Mesenchymal stem cell (in vitro differentiated cells and primary cell): ENCODE results near the gene UVSSA.
"Not testable (repeated sequence)": the region's sequence is repeated elsewhere in the genome, so short reads cannot be mapped to it uniquely, and the experiment has no call there.

Experiments used
- DNase-seq: peaks from one replicate; pipeline ENCODE4 v3.0.0-alpha.2; 2013
- H2AFZ ChIP-seq: one replicate; pipeline ENCODE4 v1.6.1; 2013; ENCODE audit warnings: low read depth, mild to moderate bottlenecking, control low read depth, inconsistent platforms, low read length, moderate library complexity
- H2AK5ac ChIP-seq: 2 replicates; pipeline ENCODE4 v1.6.1; 2013; ENCODE audit warnings: low read length, moderate library complexity, mild to moderate bottlenecking, inconsistent platforms; ENCODE audit not compliant: severe bottlenecking
- H2BK120ac ChIP-seq: one replicate; pipeline ENCODE4 v1.6.1; 2013; ENCODE audit warnings: low read depth, mild to moderate bottlenecking, inconsistent platforms, low read length, moderate library complexity
- H2BK12ac ChIP-seq, 2 experiments: one replicate each; pipeline ENCODE4 v1.6.1; 2013; ENCODE audit warnings: inconsistent platforms in 2 of 2, low read length in 2 of 2, mild to moderate bottlenecking in 2 of 2, moderate library complexity in 2 of 2, control low read depth in 1 of 2
- H2BK15ac ChIP-seq: one replicate; pipeline ENCODE4 v1.6.1; 2013; ENCODE audit warnings: mild to moderate bottlenecking, low read depth, inconsistent platforms; ENCODE audit not compliant: poor library complexity, severe bottlenecking
- H2BK5ac ChIP-seq: 2 replicates; pipeline ENCODE4 v1.6.1; 2013; ENCODE audit warnings: low read depth, mild to moderate bottlenecking, low read length, control low read depth, inconsistent platforms; ENCODE audit not compliant: poor library complexity, severe bottlenecking
- H3K14ac ChIP-seq, 2 experiments: one replicate each; pipeline ENCODE4 v1.6.1; 2013; ENCODE audit warnings: inconsistent platforms in 2 of 2, low read length in 2 of 2, control low read depth in 1 of 2, mild to moderate bottlenecking in 1 of 2, moderate library complexity in 1 of 2
- H3K18ac ChIP-seq, 2 experiments: one replicate each; pipeline ENCODE4 v1.6.1; 2013; ENCODE audit warnings: inconsistent platforms in 2 of 2, low read length in 2 of 2, control low read depth in 1 of 2, low read depth in 1 of 2, mild to moderate bottlenecking in 1 of 2
- H3K23ac ChIP-seq, 2 experiments: one replicate each; pipeline ENCODE4 v1.6.1; 2013; ENCODE audit warnings: inconsistent platforms in 2 of 2, low read length in 2 of 2, mild to moderate bottlenecking in 2 of 2, moderate library complexity in 2 of 2, control low read depth in 1 of 2
- H3K27ac ChIP-seq: 2 replicates; pipeline ENCODE4 v1.5.1; 2013; ENCODE audit warnings: mild to moderate bottlenecking, moderate library complexity, low read length, control low read depth, inconsistent platforms; ENCODE audit not compliant: poor library complexity, severe bottlenecking
- H3K27me3 ChIP-seq, 2 experiments: 2 replicates each; pipeline versions ENCODE4 v1.6.1 to v1.7.0; 2013; ENCODE audit warnings: low read length in 2 of 2, mild to moderate bottlenecking in 2 of 2, moderate library complexity in 2 of 2, control low read depth in 1 of 2, inconsistent platforms in 1 of 2; ENCODE audit not compliant: control insufficient read depth in 1 of 2, insufficient read depth in 1 of 2
- H3K36me3 ChIP-seq, 2 experiments: 2 replicates each; pipeline versions ENCODE4 v1.6.1 to v1.7.0; 2013; ENCODE audit warnings: low read length in 2 of 2, control low read depth in 1 of 2, inconsistent platforms in 1 of 2, low read depth in 1 of 2, mild to moderate bottlenecking in 1 of 2; ENCODE audit not compliant: insufficient read depth in 2 of 2, control insufficient read depth in 1 of 2
- H3K4ac ChIP-seq, 2 experiments: one replicate each; pipeline ENCODE4 v1.6.1; 2013; ENCODE audit warnings: inconsistent platforms in 2 of 2, low read length in 2 of 2, mild to moderate bottlenecking in 2 of 2, moderate library complexity in 2 of 2, control low read depth in 1 of 2, low read depth in 1 of 2
- H3K4me1 ChIP-seq: 2 replicates; pipeline ENCODE4 v1.6.1; 2013; ENCODE audit warnings: low read depth, low read length, control low read depth; ENCODE audit not compliant: control insufficient read depth, insufficient read depth
- H3K4me2 ChIP-seq: 2 replicates; pipeline ENCODE4 v1.6.1; 2013; ENCODE audit warnings: low read length, mild to moderate bottlenecking, inconsistent platforms; ENCODE audit not compliant: poor library complexity, severe bottlenecking
- H3K4me3 ChIP-seq, 2 experiments: 2 replicates each; pipeline versions ENCODE4 v1.5.1 to v1.7.0; 2013; ENCODE audit warnings: low read length in 2 of 2, mild to moderate bottlenecking in 2 of 2, control low read depth in 1 of 2, low read depth in 1 of 2; ENCODE audit not compliant: insufficient read depth in 1 of 2
- H3K79me1 ChIP-seq: replicated peaks from 2 replicates; pipeline ENCODE4 v1.6.1; 2013; ENCODE audit warnings: mild to moderate bottlenecking, control low read depth, low read length, inconsistent platforms; ENCODE audit not compliant: poor library complexity, severe bottlenecking
- H3K9ac ChIP-seq: 2 replicates; pipeline ENCODE4 v1.7.0; 2013; ENCODE audit warnings: mild to moderate bottlenecking, low read length, moderate library complexity
- H3K9me3 ChIP-seq: 2 replicates; pipeline ENCODE4 v1.7.0; 2013; ENCODE audit warnings: mild to moderate bottlenecking, low read length; ENCODE audit not compliant: control insufficient read depth
- H4K8ac ChIP-seq: one replicate; pipeline ENCODE4 v1.6.1; 2013; ENCODE audit warnings: inconsistent platforms, mild to moderate bottlenecking, low read length, moderate library complexity
- H4K91ac ChIP-seq: one replicate; pipeline ENCODE4 v1.6.1; 2013; ENCODE audit warnings: mild to moderate bottlenecking, low read length, inconsistent platforms
- WGBS: methylation state at CpG from one replicate; pipeline ENCODE4 v1.1.7; 2013; ENCODE audit warnings: mixed read lengths; 5-methylcytosine and 5-hydroxymethylcytosine counted together

UVSSA gene

DNA sequence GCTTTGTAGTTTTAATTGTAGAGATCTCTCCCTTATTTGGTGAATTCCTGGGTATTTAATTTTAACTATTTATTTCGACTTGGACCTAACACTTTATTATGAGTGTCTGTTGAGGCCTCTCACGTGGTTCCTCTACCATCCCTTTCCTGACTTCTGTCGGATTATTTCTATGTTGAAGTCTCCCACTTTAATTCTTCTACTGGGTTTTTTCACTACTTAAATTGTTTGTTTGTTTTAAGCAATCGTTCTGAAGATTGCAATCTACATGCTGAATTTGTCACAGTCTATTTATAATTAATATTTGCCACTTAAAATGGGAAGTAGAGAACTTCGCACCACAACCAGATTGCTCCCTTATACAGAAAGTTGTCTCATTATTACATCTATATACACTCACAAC, 80.0 kb downstream of the UVSSA start:
- no peak overlapping the region for H2AK5ac ChIP-seq
- no peak overlapping the region for H3K9ac ChIP-seq
- H3K4ac ChIP-seq, result no peak overlapping the region
- no peak overlapping the region for H4K8ac ChIP-seq
- H2BK5ac ChIP-seq, result no peak overlapping the region
- WGBS, result 66% methylated on average over 4 of the region's 5 CpGs
- no peak for DNase-seq
- H2BK15ac ChIP-seq, result no peak overlapping the region
- no peak overlapping the region for H3K4me3 ChIP-seq
- no peaks in the 10 kb centered on the region for H3K4me1 ChIP-seq
- no peak overlapping the region for H2BK120ac ChIP-seq
- no peaks in the 10 kb centered on the region for H3K36me3 ChIP-seq
- H2BK12ac ChIP-seq, result no peak overlapping the region
- no peaks in the 10 kb centered on the region for H3K79me1 ChIP-seq
- no peak overlapping the region for H3K18ac ChIP-seq
- no peak overlapping the region for H3K23ac ChIP-seq
- H3K27me3 ChIP-seq, result peaks cover 0 to 28% of the 10 kb centered on the region in 2 experiments
- H3K14ac ChIP-seq, result no peak overlapping the region
- no peak overlapping the region for H3K27ac ChIP-seq
- no peak overlapping the region for H2AFZ ChIP-seq
- no peaks in the 10 kb centered on the region for H3K9me3 ChIP-seq
- H4K91ac ChIP-seq, result no peak overlapping the region
- H3K4me2 ChIP-seq, result no peak overlapping the region

DNA sequence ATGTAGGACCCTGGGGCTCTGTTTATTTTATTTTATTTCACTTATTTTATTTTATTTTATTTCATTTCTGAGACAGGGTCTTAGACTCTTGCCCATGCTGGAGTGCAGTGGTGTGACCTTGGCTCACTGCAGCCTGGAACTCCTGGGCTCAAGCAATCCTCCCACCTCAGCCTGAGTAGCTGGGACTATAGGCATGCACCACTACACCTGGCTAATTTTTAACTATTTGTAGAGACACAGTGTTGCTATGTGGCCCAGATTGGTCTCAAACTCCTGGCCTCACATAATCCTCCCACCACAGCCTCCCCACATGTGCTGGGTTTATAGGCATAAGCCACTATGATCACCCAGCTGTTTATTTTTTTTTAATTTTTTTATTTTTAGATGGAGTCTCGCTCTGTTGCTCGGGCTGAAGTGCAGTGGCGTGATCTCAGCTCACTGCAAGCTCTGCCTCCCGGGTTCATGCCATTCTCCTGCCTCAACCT, 96.7 kb downstream of the UVSSA start:
- not testable (repeated sequence) for H3K14ac ChIP-seq, H3K4me1 ChIP-seq, H2BK120ac ChIP-seq, H3K4ac ChIP-seq, H3K27ac ChIP-seq, H3K4me2 ChIP-seq, H2AK5ac ChIP-seq, DNase-seq, H3K4me3 ChIP-seq, H2BK15ac ChIP-seq, H4K91ac ChIP-seq, H3K36me3 ChIP-seq, H3K9ac ChIP-seq, H3K18ac ChIP-seq, H2BK5ac ChIP-seq, H3K79me1 ChIP-seq, H3K23ac ChIP-seq, H2BK12ac ChIP-seq, H4K8ac ChIP-seq, H2AFZ ChIP-seq, H3K9me3 ChIP-seq
- 74% methylated on average over 4 of the region's 4 CpGs for WGBS
- peaks cover 0 to 19% of the 10 kb centered on the region in 2 experiments for H3K27me3 ChIP-seq
